Subcutaneous abdominal adipose tissue (tissue), 5 donors: ENCODE data around the gene HEATR3.
A peak's percentile ranks its signal among the peaks of the same experiment; 100 is the strongest.

Source experiments
- H3K27ac ChIP-seq: one replicate; pipeline ENCODE4 v1.7.0; 2013; ENCODE audit warnings: low read depth, mild to moderate bottlenecking, inconsistent platforms, low read length, moderate library complexity
- H3K27me3 ChIP-seq, 5 donors: one replicate each; pipeline ENCODE4 v1.7.0; 2013; ENCODE audit warnings: low read length in 5 of 5, inconsistent platforms in 1 of 5; ENCODE audit not compliant: control insufficient read depth in 5 of 5, insufficient read depth in 4 of 5
- H3K36me3 ChIP-seq, 5 donors: one replicate each; pipeline ENCODE4 v1.7.0; 2013; ENCODE audit warnings: low read length in 5 of 5; ENCODE audit not compliant: control insufficient read depth in 5 of 5, insufficient read depth in 5 of 5
- H3K4me1 ChIP-seq, 5 donors: one replicate each; pipeline ENCODE4 v1.7.0; 2013; ENCODE audit warnings: low read length in 5 of 5, mild to moderate bottlenecking in 3 of 5, moderate library complexity in 1 of 5; ENCODE audit not compliant: control insufficient read depth in 5 of 5, insufficient read depth in 5 of 5
- H3K4me3 ChIP-seq, 5 donors: one replicate each; pipeline ENCODE4 v1.7.0; 2013; ENCODE audit warnings: low read length in 5 of 5, low read depth in 1 of 5
- H3K9ac ChIP-seq, 5 donors: one replicate each; pipeline ENCODE4 v1.7.0; 2013; ENCODE audit warnings: low read length in 5 of 5, mild to moderate bottlenecking in 4 of 5, moderate library complexity in 3 of 5
- H3K9me3 ChIP-seq, 5 donors: one replicate each; pipeline ENCODE4 v1.7.0; 2013; ENCODE audit warnings: low read length in 5 of 5; ENCODE audit not compliant: control insufficient read depth in 5 of 5
- donor health status: healthy.
- donor health status: healthy.
- donor health status: healthy.
- donor health status: healthy.
- donor health status: healthy.

HEATR3 gene

GRCh38 chr16:50036426-50036825 is 29.3 kb upstream of the HEATR3 start:
- no peak overlapping the region for H3K27ac ChIP-seq
- no peak overlapping the region for H3K4me3 ChIP-seq
- H3K9me3 ChIP-seq = no peaks in the 10 kb centered on the region
- peaks cover 20 to 41% (median 34%) of the 10 kb centered on the region in 5 donors for H3K36me3 ChIP-seq
- no peaks in the 10 kb centered on the region for H3K27me3 ChIP-seq
- no peak overlapping the region for H3K9ac ChIP-seq
- H3K4me1 ChIP-seq = peaks cover 0 to 19% (median 14%) of the 10 kb centered on the region in 5 donors

DNA sequence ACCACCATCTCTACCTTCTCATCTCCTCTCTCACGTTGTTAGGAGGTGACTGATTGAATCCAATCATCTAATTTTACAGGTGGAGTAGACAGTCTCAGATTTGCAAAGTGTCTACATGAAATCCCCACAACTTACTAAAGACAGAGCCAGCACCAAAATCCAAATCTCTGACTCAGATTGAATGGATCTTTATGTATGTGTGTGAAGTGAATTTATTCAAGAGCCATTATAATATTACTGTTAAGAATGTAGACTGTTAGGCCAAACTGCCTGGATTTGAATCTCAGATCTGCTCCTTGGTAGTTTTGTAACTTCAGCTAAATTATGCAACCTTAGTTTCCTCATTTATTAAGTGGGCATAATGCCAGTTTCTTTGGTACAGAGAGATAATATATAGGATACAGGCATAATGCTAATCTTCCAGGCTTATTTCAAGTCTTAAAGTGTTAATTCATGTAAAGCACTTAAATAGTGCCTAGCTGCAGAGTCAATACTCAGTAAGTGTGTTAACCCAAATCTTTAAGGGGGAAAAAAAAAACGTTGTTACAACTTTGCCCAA is 28.0 kb upstream of the HEATR3 start:
- H3K4me3 ChIP-seq = no peak overlapping the region
- H3K27ac ChIP-seq = peak overlapping the region; percentile 13
- H3K9me3 ChIP-seq = no peaks in the 10 kb centered on the region
- H3K36me3 ChIP-seq = peaks cover 16 to 31% (median 25%) of the 10 kb centered on the region in 5 donors
- peak overlapping the region in 1 of 5 donors; percentile 10 for H3K9ac ChIP-seq
- H3K27me3 ChIP-seq = no peaks in the 10 kb centered on the region
- H3K4me1 ChIP-seq = peaks cover 0 to 19% (median 14%) of the 10 kb centered on the region in 5 donors

DNA sequence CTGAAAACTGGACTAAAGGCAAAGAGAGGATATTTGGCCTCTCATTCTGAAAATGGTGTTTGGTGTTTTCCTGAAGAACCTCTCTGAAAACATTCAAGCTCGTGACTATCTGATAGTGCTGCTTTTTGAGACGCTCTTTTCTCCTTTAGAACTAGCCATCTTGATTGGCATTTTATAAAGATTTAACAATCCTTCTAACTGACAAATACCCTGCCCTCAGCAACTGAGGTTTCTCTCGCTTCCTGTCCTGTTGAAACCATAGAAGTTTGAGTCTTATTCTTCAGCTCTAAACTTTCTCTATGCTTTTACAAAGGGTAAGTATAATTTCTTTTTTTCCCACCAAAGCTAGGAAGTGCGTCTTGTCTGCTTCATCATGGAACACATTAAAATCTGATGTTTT is 27.5 kb upstream of the HEATR3 start:
- no peak overlapping the region for H3K4me3 ChIP-seq
- H3K9me3 ChIP-seq = no peaks in the 10 kb centered on the region
- H3K27ac ChIP-seq = peak overlapping the region; percentile 13

DNA sequence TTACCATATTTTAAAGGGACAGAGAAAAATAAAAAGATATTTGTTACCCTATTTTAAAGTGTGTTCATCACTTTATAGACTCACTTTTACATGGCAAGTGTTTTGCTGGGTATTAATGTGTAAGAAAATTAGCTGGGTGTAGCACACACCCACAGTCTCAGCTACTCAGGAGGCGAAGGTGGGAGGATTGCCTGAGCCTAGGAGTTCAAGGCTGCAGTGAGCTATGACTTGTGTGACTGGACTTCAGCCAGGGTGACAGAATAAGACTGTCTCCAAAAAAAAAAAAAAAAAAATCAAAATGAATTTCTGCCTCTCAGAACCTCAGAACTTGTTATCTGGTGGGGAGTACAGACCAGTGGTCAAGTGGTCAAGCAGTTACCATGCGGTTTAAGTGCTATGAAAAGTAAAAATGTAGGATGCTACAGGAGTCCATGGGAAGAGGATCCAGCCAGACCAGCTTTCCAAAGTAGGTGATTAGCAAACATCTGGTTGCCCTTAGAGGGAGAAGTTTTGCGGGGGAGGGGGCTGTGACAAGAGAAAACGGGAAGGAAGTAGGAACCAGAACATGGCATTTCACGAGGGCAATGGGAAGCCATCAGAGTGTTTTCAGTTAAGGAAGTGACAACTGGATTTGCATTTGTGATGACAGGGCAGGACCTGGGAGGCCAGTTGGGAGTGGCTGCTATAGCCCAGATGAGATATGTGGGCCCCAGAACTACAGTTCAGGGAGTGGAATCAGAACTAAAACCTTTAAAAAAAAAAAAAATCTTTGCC is 26.8 kb upstream of the HEATR3 start:
- Histone ChIP-seq H3K9ac (no peak overlapping the region), H3K4me1 (peaks cover 0 to 19% (median 14%) of the 10 kb centered on the region in 5 donors)

More for the DNA sequence above, 27.5 kb upstream of the HEATR3 start:
- Histone ChIP-seq H3K36me3 (peaks cover 16 to 30% (median 24%) of the 10 kb centered on the region in 5 donors), H3K4me1 (peaks cover 0 to 19% (median 14%) of the 10 kb centered on the region in 5 donors), H3K27me3 (no peaks in the 10 kb centered on the region), H3K9ac (no peak overlapping the region)

GRCh38 chr16:50040018-50040417 is 25.8 kb upstream of the HEATR3 start:
- Histone ChIP-seq H3K4me1 (peaks cover 0 to 19% (median 14%) of the 10 kb centered on the region in 5 donors), H3K9me3 (no peaks in the 10 kb centered on the region), H3K4me3 (no peak overlapping the region), H3K36me3 (peaks cover 10 to 16% (median 12%) of the 10 kb centered on the region in 5 donors), H3K27ac (no peak overlapping the region), H3K27me3 (no peaks in the 10 kb centered on the region), H3K9ac (no peak overlapping the region)

More for the DNA sequence above, 26.8 kb upstream of the HEATR3 start:
- Histone ChIP-seq H3K27ac (peak overlapping the region; percentile 13), H3K27me3 (no peaks in the 10 kb centered on the region), H3K4me3 (no peak overlapping the region), H3K36me3 (peaks cover 16 to 26% (median 20%) of the 10 kb centered on the region in 5 donors), H3K9me3 (no peaks in the 10 kb centered on the region)

GRCh38 chr16:50040710-50041109 is 25.1 kb upstream of the HEATR3 start:
- Histone ChIP-seq H3K9me3 (no peaks in the 10 kb centered on the region), H3K36me3 (peaks cover 4 to 10% (median 6%) of the 10 kb centered on the region in 5 donors), H3K27ac (no peak overlapping the region), H3K4me1 (peaks cover 0 to 19% (median 14%) of the 10 kb centered on the region in 5 donors), H3K4me3 (no peak overlapping the region), H3K9ac (no peak overlapping the region), H3K27me3 (no peaks in the 10 kb centered on the region)

DNA sequence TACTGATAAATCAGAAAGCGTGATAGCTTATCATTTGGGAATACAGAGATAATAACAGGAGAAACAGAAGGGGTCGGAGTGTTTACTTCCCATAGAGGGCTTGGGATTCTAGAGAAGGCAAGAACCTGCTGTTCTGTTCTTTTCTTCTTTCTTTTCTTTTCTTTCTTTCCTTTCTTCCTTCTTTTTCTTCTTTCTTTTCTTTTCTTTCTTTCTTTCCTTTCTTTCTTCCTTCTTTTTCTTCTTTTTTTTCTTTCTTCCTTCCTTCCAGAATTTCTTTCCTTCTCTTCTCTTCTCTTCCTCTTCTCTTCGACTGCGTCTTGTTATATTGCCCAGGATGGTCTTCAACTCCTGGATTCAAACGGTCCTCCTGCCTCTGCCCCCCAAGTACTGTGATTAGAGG is 22.4 kb upstream of the HEATR3 start:
- Histone ChIP-seq H3K4me1 (peaks cover 0 to 10% (median 7%) of the 10 kb centered on the region in 5 donors), H3K27ac (no peak overlapping the region), H3K9me3 (no peaks in the 10 kb centered on the region), H3K9ac (no peak overlapping the region), H3K36me3 (no peaks in the 10 kb centered on the region), H3K4me3 (no peak overlapping the region), H3K27me3 (peaks cover 0 to 4% (median 0%) of the 10 kb centered on the region in 5 donors)

- no peaks in the 10 kb centered on the region for H3K36me3 ChIP-seq
- no peak overlapping the region for H3K9ac ChIP-seq
- H3K4me3 ChIP-seq = no peak overlapping the region
- H3K9me3 ChIP-seq = no peaks in the 10 kb centered on the region
- peaks cover 0 to 4% (median 0%) of the 10 kb centered on the region in 5 donors for H3K27me3 ChIP-seq
- H3K4me1 ChIP-seq = peaks cover 0 to under 1% (median 0%) of the 10 kb centered on the region in 5 donors
- no peak overlapping the region for H3K27ac ChIP-seq
Measured at GRCh38 chr16:50045412-50045811, 20.4 kb upstream of the HEATR3 start.

- H3K27me3 ChIP-seq = peaks cover 0 to 4% (median 0%) of the 10 kb centered on the region in 5 donors
- no peaks in the 10 kb centered on the region for H3K9me3 ChIP-seq
- H3K9ac ChIP-seq = no peak overlapping the region
- H3K4me1 ChIP-seq = no peaks in the 10 kb centered on the region
- H3K4me3 ChIP-seq = no peak overlapping the region
- no peak overlapping the region for H3K27ac ChIP-seq
- no peaks in the 10 kb centered on the region for H3K36me3 ChIP-seq
Measured at GRCh38 chr16:50046853-50047252, 18.9 kb upstream of the HEATR3 start.

- H3K9ac ChIP-seq = no peak overlapping the region
- peaks cover 0 to 4% (median 0%) of the 10 kb centered on the region in 5 donors for H3K27me3 ChIP-seq
- no peak overlapping the region for H3K27ac ChIP-seq
- no peaks in the 10 kb centered on the region for H3K4me1 ChIP-seq
- no peak overlapping the region for H3K4me3 ChIP-seq
- H3K36me3 ChIP-seq = no peaks in the 10 kb centered on the region
- H3K9me3 ChIP-seq = no peaks in the 10 kb centered on the region
Measured at GRCh38 chr16:50047864-50048263, 17.9 kb upstream of the HEATR3 start.
